ENCODE measurements around the gene PHF2.

Gene PHF2

DNA sequence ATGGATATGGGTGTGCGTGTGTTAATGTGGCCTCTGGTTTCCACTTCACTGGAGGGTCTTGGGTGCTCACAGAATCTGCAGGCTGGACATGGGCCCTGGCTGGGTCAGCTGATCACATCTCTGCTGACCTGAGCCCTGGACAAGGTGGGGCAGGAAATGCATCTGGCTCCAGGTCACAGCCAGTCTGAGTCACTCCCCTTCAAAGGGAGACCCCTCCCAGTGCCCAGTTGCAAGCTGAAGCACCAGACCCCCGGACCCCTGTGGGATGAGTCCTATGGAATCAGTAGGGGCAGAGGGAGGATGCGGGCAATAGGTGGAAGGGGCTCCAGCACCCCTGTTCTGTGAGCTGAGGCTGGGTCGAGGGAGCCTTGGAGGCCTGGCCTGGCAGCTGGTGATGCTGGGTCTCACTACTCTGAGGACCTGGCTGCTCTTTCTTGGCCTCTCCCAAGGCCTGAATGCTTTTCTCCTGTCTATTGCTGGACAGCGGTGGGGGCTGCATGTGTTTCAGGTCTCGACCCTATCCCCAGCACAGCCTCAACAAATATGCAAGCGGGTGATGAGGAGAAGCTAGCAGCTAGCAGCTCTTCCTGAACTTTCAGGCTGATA is 54.5 kb downstream of the PHF2 start:
- no peak for DNase-seq (ENCODE audit: low read depth in 2 of 2)

DNA sequence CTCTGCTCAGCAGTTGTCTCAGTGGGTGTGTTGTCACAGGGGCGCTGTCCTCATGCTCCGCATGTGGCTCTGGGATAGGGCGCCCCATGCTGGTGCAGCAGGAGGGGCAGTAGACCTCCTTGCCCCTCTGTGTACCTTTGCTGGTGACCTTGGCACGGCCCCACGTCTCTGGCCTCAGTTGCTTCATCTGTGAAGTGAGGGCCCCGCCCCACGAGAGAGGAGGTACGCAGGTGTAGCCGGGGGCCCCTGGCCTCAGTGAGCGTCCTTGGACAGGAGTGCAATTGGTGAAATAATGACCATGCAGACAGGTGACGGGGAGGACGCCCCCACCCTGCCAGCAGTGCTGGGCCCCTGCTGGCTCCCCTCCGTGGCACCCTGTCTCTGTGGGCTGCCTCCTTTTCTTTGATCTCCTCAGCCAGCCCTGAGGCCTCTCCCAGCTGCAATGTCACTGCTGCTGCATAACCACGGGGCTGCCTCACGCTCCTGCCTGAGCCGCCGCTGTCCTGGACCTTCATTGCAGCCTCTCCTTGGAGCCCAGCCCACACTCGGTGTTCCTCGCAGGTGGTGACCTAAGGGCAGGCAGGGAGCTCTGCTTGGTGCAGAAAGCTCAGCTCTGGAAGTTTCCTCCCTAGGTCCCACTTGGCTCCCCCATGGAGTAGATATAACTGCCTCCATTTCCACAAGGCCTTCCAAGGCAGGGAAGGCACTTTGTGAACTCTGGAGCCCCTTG is 57.3 kb downstream of the PHF2 start:
- DNase-seq (ENCODE audit: low read depth in 2 of 2) = no peak

DNA sequence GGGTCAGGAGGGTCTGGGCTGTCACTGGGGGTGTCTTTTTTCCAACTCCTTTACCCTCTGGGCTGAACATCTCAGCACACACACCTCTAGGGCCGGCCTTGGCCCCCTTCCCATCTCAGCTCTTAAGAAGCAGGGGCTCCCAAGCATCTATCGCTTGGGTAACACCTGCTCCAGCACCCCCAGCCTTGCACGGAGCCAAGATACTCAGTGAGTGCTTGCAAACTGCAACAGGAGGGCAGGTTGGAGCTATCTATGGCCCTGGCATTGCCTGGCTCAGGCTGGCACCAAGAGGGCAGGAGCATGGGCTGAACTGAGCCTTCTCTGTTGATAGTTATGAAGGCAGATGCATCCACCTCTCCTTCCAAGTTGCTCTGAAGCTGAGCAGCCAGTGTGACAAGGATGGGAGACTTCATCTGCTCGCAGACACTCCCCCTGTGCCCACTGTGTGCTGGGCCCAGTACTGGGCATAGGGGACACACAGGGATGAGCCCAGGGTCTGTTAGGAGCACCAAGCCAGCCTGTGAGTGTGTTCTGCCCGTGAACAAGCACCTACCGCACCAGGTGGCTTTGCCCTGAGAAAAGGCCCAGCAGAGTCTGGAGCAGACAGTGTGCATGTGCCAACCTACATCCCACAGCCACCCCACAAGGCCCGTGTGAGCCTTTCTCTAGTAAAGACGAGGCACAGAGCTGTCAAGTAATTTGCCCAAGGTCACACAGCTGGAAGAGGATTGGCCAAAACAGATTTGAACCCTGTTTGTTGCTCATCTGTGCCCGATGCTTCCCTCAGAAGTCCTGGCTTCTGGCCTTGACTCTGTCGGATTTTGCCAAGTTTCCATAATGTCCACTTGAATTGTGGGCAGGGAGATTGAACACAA is 58.2 kb downstream of the PHF2 start:
- DNase-seq (ENCODE audit: low read depth in 2 of 2) = no peak

- no peak for DNase-seq (ENCODE audit: low read depth in 2 of 2)
These were observed 59.1 kb downstream of the PHF2 start for GRCh38 chr9:93635186-93636107.

- no peak for DNase-seq (ENCODE audit: low read depth in 2 of 2)
These were observed 59.8 kb downstream of the PHF2 start for GRCh38 chr9:93636172-93636661.

DNA sequence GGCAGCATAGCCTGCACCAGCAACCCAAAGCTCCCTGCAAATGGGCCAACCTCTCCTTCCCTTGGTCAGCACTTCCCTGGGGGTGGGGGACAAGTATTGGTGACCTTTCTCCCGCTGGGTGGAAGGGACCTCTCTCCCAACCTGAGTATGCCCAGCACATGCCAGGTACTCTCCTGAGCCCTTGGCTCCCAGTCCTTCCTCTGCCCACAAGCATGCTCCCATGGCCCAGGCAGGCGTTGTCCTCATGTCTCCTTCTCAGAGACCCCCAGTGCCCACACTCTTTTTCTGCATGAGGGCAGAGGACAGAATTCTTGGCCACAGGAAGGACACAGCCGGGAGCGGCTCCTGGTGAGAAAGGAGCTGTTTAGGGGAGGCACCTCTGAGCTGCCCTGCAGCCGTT is 60.3 kb downstream of the PHF2 start:
- DNase-seq (ENCODE audit: low read depth in 2 of 2) = no peak

GRCh38 chr9:93637886-93638285 is 61.5 kb downstream of the PHF2 start:
- DNase-seq (ENCODE audit: low read depth in 2 of 2) = no peak

- no peak for DNase-seq (ENCODE audit: low read depth in 2 of 2)
These were observed 63.6 kb downstream of the PHF2 start for GRCh38 chr9:93640027-93640426.

GRCh38 chr9:93642961-93643360 is 66.6 kb downstream of the PHF2 start:
- DNase-seq (ENCODE audit: low read depth in 2 of 2) = peak; percentile 14 to 28

DNA sequence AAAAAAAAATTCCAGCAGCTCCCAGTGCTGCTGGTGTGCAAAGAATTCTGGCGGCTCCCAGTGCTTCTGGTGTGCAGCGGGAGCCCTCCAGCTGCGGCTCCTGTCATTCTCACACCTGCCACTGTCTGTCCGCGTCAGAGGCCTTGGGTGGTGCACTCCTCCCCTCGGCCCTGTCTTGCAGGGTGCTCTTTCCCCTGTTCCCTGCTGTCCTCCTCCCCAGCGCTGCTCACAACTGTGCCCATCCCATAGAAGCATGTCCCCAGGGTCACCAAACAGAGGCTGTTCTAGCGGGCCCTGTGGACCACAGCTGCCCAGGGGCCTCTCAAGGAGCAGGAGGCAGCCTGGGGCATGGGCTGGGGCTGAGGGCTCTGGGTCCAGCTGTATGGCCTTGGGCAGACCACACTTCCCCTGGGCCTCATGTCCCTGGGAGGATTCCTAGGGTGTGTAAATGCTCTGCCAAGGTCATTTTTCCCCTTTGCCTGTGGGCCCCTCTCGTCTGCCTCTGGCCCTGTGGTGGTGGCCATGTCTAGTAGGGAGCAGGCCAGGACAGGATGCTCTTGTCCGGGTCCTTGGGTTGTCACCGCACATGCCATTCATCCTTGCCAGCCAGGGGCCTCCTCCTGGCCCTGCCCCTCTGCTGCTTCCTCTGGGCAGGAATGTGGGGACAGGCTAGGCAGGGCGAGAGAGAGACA is 68.2 kb downstream of the PHF2 start:
- DNase-seq (ENCODE audit: low read depth in 2 of 2) = no peak

DNA sequence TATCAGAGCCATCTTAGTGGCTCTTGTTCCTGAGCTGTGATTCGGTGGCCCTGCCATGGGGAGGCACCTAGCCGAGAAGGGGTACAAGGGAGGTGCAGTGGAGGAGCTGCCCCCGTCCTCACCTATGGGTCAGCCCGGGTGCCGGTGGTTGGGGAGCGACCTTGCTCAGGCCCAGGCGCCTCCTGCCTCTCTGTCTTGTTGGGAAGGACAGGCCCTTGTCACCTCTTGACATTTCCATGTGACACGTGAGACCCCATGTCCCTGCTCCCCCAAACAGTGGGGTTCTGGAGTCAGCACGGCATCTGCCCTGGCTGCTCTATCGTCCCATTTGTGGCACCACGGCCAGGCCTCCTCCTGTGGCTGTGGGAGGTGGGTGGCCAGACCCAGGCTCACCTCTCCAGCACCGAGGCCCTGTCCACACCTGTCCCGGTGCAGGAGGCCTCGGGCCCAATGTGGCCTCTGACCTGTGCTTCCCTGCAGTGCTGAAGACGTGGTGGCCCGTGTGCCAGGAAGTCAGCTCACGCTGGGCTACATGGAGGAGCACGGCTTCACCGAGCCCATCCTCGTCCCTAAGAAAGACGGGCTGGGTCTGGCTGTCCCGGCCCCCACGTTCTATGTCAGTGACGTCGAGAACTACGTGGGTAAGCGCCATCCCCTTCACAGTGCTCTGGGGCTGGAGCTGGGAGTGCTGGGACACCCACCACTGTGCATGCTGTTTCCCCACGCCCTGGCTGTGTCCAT is 68.9 kb downstream of the PHF2 start:
- no peak for DNase-seq (ENCODE audit: low read depth in 2 of 2)

- DNase-seq (ENCODE audit: low read depth in 2 of 2) = no peak
These were observed 69.7 kb downstream of the PHF2 start for GRCh38 chr9:93645921-93646639.

DNA sequence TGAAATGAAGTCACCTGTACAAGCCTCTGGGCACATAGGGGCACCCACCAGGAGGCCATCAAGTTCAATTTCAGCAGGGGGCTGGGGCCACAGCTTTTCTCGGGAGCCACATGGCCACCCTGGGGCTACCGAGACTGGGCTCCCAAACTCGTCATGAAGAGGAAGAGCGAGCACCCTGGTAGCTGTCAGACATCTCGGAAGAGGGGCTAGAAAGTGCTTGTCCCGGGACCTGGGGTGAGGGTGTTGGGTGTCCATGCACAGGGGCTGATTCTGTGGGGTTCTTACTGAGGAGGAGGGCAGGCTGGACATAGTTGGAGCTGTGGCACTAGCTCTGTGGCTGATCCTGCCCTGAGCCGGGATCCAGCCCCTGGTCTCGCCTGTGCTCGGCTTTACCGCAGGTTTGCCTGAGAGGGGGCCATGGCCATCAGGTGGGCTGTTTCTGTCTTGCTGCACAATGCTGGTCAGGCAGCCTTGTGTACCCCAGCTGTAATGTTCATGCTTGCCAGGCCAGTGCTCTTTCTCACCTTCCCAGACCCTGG is 70.3 kb downstream of the PHF2 start:
- no peak for DNase-seq (ENCODE audit: low read depth in 2 of 2)

- no peak for DNase-seq (ENCODE audit: low read depth in 2 of 2)
These were observed 71.8 kb downstream of the PHF2 start for GRCh38 chr9:93648181-93648580.

DNA sequence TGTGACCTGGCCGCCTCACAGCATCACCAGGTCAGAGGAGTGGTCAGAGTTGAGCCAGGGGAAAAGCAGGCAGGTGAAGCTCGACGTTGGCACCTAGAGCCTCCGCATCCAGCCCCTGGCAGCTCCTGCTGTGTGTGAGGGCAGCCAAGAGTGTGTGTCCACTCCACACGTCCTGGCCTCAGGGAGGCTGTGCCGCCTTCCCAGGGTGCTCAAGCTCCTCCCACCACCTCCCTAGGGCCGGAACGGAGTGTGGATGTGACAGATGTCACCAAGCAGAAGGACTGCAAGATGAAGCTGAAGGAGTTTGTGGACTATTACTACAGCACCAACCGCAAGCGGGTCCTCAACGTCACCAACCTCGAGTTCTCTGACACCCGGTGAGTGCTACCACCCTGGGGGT is 72.5 kb downstream of the PHF2 start:
- DNase-seq (ENCODE audit: low read depth in 2 of 2) = no peak

GRCh38 chr9:93649610-93650261 is 73.4 kb downstream of the PHF2 start:
- DNase-seq (ENCODE audit: low read depth in 2 of 2) = no peak

GRCh38 chr9:93650448-93650847 is 74.1 kb downstream of the PHF2 start:
- no peak for DNase-seq (ENCODE audit: low read depth in 2 of 2)

GRCh38 chr9:93651521-93651950 is 75.2 kb downstream of the PHF2 start:
- DNase-seq (ENCODE audit: low read depth in 2 of 2) = no peak

Measured in fibroblast of skin of left quadriceps (primary cell).